Ecto neural progenitor cell (in vitro differentiated cells): ENCODE data around the gene ZFHX3.
"Not testable (repeated sequence)": the region's sequence is repeated elsewhere in the genome, so short reads cannot be mapped to it uniquely, and the experiment has no call there.

Experiments
- DNase-seq: peaks from one replicate; pipeline ENCODE4 v3.0.0-alpha.2; 2018; ENCODE audit warnings: low spot score

Gene ZFHX3

DNA sequence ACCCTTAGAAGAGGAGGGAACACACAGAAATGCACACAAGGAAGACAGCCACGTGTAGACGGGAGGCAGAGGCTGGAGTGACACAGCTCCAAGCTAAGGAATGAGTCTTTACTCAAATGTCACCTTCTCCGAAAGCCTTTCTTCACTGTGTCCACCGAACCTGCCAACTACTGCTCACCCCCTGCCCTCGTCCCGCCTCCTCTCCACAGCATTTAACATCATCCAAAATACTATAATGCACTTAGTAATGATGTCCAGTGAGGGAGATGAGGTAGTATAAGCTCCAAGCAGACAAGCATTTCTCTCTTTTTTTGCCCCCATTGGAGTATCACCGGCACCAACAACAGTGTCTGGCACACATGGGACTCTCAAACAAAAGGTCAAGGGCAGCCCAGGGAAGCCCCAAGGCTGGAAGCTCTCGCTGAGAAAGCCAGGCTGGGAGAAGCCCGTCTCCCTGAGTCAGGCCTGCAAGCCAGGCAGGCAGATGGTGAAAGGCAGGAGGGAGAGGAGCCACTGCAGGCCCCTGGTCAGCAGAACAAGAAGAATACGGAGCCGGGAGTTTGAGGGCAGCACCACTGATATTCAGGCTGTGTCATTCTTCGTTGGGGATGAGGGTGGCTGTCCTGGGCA is 25.9 kb downstream of the ZFHX3 start:
- DNase-seq = no peak

DNA sequence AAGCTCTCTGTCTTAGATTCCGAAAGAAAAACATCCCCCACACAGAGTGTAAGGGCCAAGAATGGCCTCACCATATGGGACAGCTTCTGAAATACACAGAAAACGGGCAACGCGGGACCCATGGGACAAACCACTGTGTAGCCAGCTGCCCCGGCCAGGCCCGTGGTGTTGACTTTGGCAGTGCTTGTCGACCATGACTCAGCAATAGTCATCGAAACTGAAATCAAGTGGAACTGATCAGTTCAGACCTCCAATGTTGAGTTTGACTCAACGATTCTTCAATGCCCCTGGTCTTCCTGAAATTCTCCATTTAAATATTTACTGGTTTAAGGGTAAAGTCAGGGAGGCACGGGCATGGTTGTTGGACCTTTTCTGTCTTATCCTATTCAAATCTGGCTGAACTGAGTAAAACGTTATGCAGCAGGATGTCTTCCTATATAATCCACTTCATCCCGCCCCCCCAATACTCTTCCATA is 27.5 kb downstream of the ZFHX3 start:
- DNase-seq = no peak

DNA sequence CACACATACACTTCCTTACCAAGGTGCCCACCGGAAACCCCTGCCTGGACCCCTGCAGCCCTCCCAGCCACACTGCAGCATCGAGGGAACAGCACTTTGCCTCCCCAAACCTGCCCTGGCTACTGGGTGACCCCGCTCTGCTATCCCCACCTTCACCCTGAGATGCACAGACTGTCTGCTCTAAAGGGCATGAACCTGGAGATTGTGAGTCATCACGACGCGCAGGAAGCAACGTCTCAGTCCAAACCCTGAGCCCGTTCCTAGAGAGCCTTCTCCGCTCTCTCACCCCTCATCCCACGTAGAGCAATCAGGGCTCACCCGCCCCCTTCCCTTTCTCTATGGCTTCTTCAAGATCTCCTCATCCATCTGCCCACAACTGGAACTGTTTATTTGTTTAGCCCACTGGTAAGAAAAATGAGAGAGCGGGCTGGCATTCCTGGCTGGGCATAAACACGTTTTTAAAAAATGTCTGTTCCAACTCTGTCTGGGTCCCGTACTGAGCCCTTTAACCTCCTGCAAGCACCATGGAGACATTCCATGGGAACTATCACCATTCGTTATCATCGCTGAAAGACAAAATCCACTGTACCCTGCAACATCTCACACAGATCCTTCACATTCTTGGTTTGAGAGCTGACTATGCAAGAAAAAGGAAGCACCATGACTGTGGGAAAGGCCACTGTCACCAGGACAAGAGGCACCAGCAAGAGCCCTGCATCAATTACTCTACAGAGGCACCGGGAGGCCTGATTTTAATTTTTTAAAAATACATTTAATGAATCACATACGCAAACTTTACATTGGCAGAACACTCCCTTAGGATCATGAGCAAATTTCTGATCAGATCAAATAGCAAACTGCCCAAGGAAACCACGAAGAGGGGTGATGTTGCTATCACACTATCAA is 28.2 kb downstream of the ZFHX3 start:
- DNase-seq = no peak

- no peak for DNase-seq
Measured at GRCh38 chr16:73018821-73019456, 29.0 kb downstream of the ZFHX3 start.

GRCh38 chr16:73017321-73017720 is 30.6 kb downstream of the ZFHX3 start:
- no peak for DNase-seq

DNA sequence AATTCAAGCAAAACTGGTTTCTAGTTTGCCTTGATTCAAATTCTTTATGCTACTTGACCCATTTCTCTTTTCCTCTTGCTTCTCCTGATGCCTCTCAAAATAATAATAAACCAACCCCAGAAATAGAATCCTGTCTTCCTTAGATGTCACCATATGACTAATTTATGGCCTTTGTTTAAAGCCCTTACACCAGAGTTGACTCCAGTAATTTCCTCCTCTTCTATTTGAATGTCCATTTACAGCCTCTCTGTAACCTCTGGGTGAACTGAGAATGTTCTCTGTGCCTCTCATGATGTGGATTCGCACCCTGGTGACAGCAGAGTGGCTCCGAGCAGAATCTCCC is 31.5 kb downstream of the ZFHX3 start:
- no peak for DNase-seq

- no peak for DNase-seq
Measured at GRCh38 chr16:73015612-73016487, 32.1 kb downstream of the ZFHX3 start.

DNA sequence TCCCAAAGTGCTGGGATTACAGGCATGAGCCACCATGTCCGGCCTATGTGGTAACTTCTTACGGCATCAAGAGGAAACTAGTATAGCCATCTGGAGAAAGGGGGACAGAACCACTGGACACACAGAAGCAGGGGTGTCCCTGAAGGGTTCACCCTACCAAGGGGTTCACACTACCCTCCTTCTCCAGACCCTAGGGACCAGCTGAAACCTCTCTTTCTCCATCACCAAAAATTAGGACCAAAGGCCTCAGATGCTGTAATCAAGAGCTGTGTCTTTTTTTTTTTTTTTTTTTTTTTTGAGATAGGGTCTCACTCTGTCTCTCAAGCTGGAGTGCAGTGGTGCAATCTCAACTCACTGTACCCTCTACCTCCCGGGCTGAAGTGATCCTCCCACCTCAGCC is 33.2 kb downstream of the ZFHX3 start:
- DNase-seq = no peak

- DNase-seq = no peak
Measured at GRCh38 chr16:73013974-73014373, 34.0 kb downstream of the ZFHX3 start.

DNA sequence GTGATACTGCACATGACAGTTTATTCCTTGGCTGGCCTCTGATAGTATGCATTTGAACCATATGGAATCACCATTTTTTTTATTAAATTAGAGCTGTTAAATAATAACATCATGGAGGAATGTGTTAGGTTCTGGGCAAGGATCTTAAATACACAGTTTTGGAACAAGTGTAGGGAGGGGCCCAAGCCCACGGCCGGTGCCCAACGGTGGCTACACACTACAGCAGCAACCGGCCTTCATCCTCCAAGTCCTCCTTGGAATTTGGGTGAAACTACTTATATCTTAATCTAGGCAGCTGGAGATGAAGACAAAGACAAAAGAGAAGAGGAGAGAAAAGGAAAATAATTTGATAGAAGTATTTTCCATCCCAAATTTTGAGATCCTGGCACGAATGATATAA is 35.6 kb downstream of the ZFHX3 start:
- no peak for DNase-seq

DNA sequence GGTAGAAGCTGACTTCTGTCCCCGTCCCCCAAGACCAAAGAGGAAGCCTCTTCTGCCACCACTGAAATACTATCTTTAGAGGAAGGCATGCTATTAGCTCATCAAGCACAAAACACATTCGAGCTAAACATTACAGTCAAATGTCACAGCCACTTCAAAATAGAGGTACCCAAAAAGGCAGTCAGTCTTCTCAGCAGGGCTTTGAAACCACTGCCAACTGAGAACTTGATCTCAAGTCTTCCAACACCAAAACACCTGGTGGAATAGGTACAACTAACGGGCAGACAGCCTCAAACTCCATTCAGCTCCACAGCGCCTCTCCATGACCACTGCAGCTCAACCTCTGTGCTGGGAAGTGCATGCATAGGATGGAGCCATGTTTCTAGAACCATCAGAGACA is 36.0 kb downstream of the ZFHX3 start:
- DNase-seq = no peak

GRCh38 chr16:73010150-73010676 is 37.7 kb downstream of the ZFHX3 start:
- DNase-seq = no peak

DNA sequence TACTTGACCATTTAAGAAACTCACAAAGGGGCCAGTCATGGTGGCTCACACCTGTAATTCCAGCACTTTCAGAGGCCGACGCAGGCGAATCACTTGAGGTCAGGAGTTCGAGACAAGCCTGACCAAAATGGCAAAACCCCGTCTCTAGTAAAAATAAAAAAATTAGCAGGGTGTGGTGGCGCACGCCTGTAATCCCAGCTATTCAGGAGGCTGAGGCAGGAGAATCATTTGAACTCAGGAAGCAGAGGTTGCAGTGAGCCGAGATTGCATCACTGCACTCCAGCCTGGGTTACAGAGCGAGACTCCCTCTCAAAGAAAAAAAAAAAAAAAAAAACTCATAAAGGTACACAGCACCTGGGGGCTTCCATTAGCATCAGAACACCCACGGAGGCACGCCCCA is 38.2 kb downstream of the ZFHX3 start:
- DNase-seq = not testable (repeated sequence)

GRCh38 chr16:73006026-73006425 is 41.9 kb downstream of the ZFHX3 start:
- DNase-seq = no peak

GRCh38 chr16:73002866-73003265 is 45.1 kb downstream of the ZFHX3 start:
- DNase-seq = no peak

DNA sequence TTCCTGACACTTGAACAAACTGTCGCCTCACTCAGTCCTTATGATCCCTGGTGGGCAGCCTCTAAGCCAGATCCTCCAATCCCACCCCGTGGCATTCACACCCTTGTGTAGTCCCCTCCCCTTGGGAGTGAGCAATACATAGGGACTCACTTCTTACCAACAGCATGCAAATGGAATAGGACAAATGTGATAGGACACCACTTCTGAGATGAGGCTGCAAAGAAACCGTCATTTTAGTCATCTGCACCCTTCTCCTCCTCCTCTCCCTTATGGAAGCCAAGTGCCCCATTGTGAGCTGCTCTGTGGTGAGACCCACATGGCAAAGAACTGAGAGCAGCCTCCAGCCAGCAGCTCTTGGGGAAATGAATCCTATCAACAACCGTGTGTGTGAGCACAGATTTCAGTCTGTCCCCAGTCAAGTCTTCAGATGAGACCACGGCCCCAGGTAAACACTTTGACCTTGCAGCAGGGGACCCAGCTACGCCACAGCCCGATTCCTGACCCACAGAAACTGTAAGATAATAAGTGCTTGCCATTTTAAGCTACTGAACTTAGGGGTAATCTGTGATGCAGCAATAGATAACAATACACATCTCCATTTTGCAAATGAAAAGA is 46.9 kb downstream of the ZFHX3 start:
- no peak for DNase-seq

DNA sequence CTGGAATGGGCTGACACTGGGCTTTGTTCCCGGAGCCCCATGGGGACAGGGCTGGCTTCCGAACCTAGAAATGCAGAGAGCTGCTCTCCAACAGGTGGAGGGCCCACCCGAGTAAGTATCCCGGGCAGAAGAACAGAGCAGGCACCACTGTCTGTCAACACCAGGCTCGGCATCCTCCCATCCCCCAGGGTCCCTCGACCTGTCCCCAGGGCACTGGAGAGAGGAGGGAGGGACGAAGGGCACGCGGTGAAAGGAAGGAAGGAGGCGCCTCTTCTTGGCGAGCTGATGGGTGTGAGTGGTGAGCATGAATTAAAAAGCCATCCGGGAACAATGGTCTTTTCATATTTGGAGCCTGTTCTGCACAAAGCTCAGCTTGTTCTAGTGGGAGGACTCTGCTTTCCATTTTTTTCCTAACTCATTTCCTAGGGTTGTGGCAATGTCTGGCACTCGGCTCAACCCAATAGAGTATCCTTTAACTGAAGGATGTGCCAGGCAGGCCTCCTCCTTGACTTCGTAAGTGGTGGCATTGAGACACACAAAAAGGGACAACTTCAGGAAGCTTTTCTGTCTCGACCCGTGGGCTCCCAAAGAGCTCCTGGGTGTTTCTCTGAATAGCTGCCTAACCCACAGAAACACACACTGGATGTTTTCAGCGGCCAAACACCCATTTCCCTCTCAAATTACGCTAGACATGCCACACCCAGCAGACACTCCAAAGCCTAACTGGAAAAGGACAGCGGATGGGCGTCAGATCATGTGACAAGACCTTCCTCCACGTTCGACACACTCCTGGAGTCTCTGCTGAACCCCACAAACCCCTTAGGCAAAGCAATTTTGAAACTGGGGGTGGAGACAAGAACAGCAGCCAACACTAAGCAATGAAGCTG is 47.7 kb downstream of the ZFHX3 start:
- no peak for DNase-seq

- DNase-seq = no peak
Measured at GRCh38 chr16:72999541-73000019, 48.3 kb downstream of the ZFHX3 start.

- no peak for DNase-seq
Measured at GRCh38 chr16:72997141-72997542, 50.8 kb downstream of the ZFHX3 start.
